Measurements from ENCODE around the gene HLX.

The HLX gene

GRCh38 chr1:220922951-220923350 lies 43.7 kb downstream of the HLX start:
- Histone ChIP-seq H3K9me3 (replicated peaks; ENCODE audit: insufficient read depth, low read length) (no peaks in the 10 kb centered on the region), H2AFZ (ENCODE audit: low read length) (no peak overlapping the region), H3K27me3 (replicated peaks; ENCODE audit: insufficient read depth, low read length) (no peaks in the 10 kb centered on the region), H3K4me3 (ENCODE audit: low read length) (no peak overlapping the region), H3K9ac (ENCODE audit: low read length) (no peak overlapping the region), H3K9me2 (replicated peaks; ENCODE audit: insufficient read depth, low read length) (no peaks in the 10 kb centered on the region), H3K4me1 (ENCODE audit: low read length) (no peaks in the 10 kb centered on the region), H3K27ac (ENCODE audit: low read length) (no peak overlapping the region), H3K4me2 (ENCODE audit: low read depth, low read length) (no peak overlapping the region), H4K20me1 (ENCODE audit: insufficient read depth, low read length) (no peaks in the 10 kb centered on the region), H3K79me2 (ENCODE audit: low read length) (no peaks in the 10 kb centered on the region), H3K36me3 (replicated peaks; ENCODE audit: insufficient read depth, low read length) (no peaks in the 10 kb centered on the region), H3F3A (ENCODE audit: insufficient read depth, low read length) (no peaks in the 10 kb centered on the region)
- no peak for DNase-seq
- TF ChIP-seq CTCF (IDR thresholded peaks at IDR 0.05; ENCODE audit: low read length), result no peak
- TF ChIP-seq EZH2phosphoT487 (IDR thresholded peaks at IDR 0.05; ENCODE audit: low read length), result no peak
- TF ChIP-seq EZH2 (optimal IDR thresholded peaks at IDR 0.05; ENCODE audit: low read depth, low read length), result no peak

- no peaks in the 10 kb centered on the region for H3K27me3 ChIP-seq (replicated peaks; ENCODE audit: insufficient read depth, low read length)
- H3F3A ChIP-seq (ENCODE audit: insufficient read depth, low read length), result no peaks in the 10 kb centered on the region
- no peak for TF ChIP-seq EZH2 (optimal IDR thresholded peaks at IDR 0.05; ENCODE audit: low read depth, low read length)
- TF ChIP-seq CTCF (IDR thresholded peaks at IDR 0.05; ENCODE audit: low read length), result no peak
- TF ChIP-seq EZH2phosphoT487 (IDR thresholded peaks at IDR 0.05; ENCODE audit: low read length), result no peak
- DNase-seq, result no peak
- H3K4me1 ChIP-seq (ENCODE audit: low read length), result no peaks in the 10 kb centered on the region
- H3K79me2 ChIP-seq (ENCODE audit: low read length), result no peaks in the 10 kb centered on the region
- no peak overlapping the region for H3K27ac ChIP-seq (ENCODE audit: low read length)
- H4K20me1 ChIP-seq (ENCODE audit: insufficient read depth, low read length), result no peaks in the 10 kb centered on the region
- no peaks in the 10 kb centered on the region for H3K9me3 ChIP-seq (replicated peaks; ENCODE audit: insufficient read depth, low read length)
- no peak overlapping the region for H2AFZ ChIP-seq (ENCODE audit: low read length)
- H3K4me3 ChIP-seq (ENCODE audit: low read length), result no peak overlapping the region
- no peak overlapping the region for H3K4me2 ChIP-seq (ENCODE audit: low read depth, low read length)
- H3K36me3 ChIP-seq (replicated peaks; ENCODE audit: insufficient read depth, low read length), result no peaks in the 10 kb centered on the region
- no peaks in the 10 kb centered on the region for H3K9me2 ChIP-seq (replicated peaks; ENCODE audit: insufficient read depth, low read length)
- no peak overlapping the region for H3K9ac ChIP-seq (ENCODE audit: low read length)
Observed at GRCh38 chr1:220924331-220924970, 45.2 kb downstream of the HLX start.

- H3K9me2 ChIP-seq (replicated peaks; ENCODE audit: insufficient read depth, low read length), result no peaks in the 10 kb centered on the region
- H3K79me2 ChIP-seq (ENCODE audit: low read length), result no peaks in the 10 kb centered on the region
- no peaks in the 10 kb centered on the region for H3K36me3 ChIP-seq (replicated peaks; ENCODE audit: insufficient read depth, low read length)
- H3K27me3 ChIP-seq (replicated peaks; ENCODE audit: insufficient read depth, low read length), result no peaks in the 10 kb centered on the region
- no peak overlapping the region for H3K4me2 ChIP-seq (ENCODE audit: low read depth, low read length)
- H3F3A ChIP-seq (ENCODE audit: insufficient read depth, low read length), result no peaks in the 10 kb centered on the region
- H3K4me1 ChIP-seq (ENCODE audit: low read length), result no peaks in the 10 kb centered on the region
- H3K9me3 ChIP-seq (replicated peaks; ENCODE audit: insufficient read depth, low read length), result no peaks in the 10 kb centered on the region
- DNase-seq, result no peak
- no peak overlapping the region for H3K9ac ChIP-seq (ENCODE audit: low read length)
- no peak overlapping the region for H2AFZ ChIP-seq (ENCODE audit: low read length)
- no peak overlapping the region for H3K4me3 ChIP-seq (ENCODE audit: low read length)
- no peak for TF ChIP-seq CTCF (IDR thresholded peaks at IDR 0.05; ENCODE audit: low read length)
- TF ChIP-seq EZH2 (optimal IDR thresholded peaks at IDR 0.05; ENCODE audit: low read depth, low read length), result no peak
- no peak for TF ChIP-seq EZH2phosphoT487 (IDR thresholded peaks at IDR 0.05; ENCODE audit: low read length)
- H3K27ac ChIP-seq (ENCODE audit: low read length), result no peak overlapping the region
- H4K20me1 ChIP-seq (ENCODE audit: insufficient read depth, low read length), result no peaks in the 10 kb centered on the region
Observed at GRCh38 chr1:220925707-220926106, 46.5 kb downstream of the HLX start.

Measured in MM.1S (cell line).